SHP77 treated with DMSO at 0.1 percent for 48 hours (cell line): Measurements from ENCODE around the gene CCR8.
A peak's percentile ranks its signal among the peaks of the same experiment; 100 is the strongest.

Experiments used
- DNase-seq: peaks from one replicate; lab custom pipeline; 2025; lab: John Stamatoyannopoulos, UW

CCR8 gene

DNA sequence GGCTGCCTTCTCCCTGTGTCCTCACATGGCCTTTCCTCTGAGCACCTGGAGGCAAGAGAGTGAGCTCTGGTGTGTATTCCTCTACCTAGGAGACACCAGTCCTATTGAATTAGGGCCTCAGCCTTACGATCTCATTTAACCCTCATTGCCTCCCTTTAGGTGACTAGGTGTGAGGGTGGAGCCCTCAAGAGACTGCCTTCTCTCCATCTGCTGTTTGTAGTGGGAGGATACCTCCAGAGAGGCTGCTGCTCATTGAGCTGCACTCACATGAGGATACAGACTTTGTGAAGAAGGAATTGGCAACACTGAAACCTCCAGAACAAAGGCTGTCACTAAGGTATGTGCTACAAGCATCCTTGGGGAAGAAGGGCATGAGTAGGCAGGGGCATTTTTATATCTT, at the start of gene CCR8:
TSS of gene CCR8 (plus strand) at position 217 of the 400 bp plus-strand sequence. CDS start 2,623 bp downstream, outside the sequence.
- DNase-seq: no peak

DNA sequence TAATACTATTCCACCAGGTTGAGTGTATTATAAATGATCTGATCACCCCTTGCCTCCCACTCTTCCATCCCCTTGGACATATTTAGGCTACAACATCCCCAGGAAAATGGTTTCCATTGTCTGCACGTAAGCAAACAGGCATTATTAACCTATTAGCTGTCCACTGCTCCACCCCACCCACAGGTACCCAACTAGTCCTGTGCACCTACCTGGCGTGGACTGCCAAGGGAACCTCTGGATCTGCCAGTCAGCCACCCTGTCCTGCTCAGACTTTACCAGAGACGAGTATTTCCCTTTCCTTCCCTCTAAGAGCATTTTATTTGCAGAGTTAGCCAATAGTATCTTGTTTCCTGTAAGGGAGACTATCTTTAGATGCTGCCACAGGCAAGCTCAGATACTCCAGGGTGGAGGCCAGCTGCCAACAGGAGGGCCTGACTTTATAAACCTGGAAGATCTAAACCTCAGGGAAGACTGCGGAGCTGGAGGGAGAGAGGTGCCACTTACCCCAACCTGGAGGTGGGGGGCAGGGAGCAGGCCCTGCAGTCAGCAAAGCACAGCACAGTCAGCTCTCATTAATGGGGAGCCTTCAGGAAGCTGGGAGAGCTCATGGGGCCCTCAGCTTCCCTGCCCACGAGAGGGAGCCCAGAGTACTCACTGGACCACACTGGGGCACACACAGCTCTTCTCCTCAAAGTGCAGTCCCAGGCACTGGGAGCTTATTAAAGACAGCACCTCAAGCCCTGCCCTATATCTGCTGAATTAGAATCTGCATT, 49.6 kb upstream of the CCR8 start, which contains the start of gene CX3CR1:
TSS of gene CX3CR1 (minus strand) at position 292 of the 773 bp plus-strand sequence. CDS start 13,527 bp downstream, outside the sequence.
- peak; percentile 21 for DNase-seq

DNA sequence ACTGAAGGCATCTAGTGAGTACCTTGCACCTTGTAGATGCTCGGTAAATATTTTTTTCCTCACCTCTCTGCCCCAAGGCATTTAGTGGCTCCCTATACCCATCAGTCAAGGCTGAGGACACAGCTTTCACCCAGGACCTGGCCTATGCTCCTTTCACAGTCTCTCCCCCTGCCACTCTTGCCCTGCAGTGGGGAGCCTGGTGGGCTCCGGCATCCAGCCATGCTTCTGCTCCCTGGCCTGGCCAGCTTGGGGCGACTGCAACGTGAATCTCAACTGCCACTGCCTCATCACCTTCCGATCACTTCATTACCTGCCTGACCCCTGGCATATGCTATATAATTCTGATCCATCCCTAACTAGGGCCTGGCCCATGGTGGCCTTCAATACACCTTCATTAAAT, 48.9 kb upstream of the CCR8 start:
- DNase-seq: no peak

DNA sequence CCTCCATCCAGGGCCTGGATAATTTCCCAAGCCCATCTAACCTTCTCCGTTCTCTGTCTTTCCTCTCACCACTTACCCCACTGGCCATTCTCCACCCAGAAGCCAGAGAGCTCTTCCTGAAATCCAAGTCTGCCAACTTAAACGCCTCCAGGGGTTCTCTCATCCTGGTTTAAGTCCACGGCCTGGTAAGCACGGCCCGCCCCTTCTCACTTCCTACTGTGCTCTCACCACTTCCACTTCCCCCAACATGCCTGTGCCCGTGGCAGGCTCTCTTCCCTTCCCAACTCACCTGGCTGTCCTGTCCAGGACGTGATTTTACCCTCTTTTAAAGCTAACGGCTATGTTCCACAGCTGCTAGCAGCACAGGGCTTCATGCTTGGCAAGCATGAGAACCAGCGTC, 48.0 kb upstream of the CCR8 start:
- no peak for DNase-seq

GRCh38 chr3:39282057-39282456, 47.5 kb upstream of the CCR8 start:
- no peak for DNase-seq

DNA sequence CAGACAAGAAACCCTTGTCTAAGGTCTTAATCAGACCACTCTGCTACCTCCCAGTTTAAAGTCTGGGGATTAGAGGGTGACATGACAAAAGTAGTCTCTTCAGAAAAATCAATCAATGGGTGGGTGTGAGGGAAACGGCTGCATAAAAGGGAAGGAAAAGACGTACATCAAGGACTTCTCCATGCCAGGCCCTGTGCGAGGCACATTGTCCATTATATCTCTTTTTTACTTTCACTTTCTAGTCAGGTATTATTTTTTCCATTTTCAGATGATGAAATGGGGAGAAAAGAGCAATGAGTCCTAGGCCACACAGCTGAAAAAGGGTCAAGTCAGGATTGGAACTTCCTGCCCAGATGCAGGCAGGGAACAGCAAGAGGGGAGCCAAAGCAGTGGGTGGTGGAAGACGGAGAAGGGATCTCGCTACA, 45.0 kb upstream of the CCR8 start:
- DNase-seq: no peak

DNA sequence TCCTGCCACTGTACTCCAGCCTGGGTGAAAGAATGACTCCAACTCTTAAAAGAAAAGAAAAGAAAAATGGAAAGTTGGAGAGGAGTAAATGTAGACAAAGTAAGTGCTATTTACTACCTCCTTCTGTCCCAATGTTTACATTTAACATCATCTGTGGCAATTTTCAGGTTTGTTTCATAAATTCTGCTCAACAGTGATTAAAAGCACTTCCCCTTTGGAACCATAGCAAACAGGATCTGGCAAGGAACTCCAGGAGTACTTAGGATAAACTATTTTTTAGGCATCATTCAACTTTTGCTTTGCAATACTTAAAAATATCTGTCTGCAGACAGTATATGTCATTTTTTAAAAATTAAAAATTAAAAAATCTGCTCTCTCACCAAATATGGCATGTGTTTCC, 44.2 kb upstream of the CCR8 start:
- no peak for DNase-seq

GRCh38 chr3:39286771-39287170, 42.7 kb upstream of the CCR8 start:
- no peak for DNase-seq

GRCh38 chr3:39287216-39288164, 42.0 kb upstream of the CCR8 start:
- DNase-seq: peak; percentile 73

DNA sequence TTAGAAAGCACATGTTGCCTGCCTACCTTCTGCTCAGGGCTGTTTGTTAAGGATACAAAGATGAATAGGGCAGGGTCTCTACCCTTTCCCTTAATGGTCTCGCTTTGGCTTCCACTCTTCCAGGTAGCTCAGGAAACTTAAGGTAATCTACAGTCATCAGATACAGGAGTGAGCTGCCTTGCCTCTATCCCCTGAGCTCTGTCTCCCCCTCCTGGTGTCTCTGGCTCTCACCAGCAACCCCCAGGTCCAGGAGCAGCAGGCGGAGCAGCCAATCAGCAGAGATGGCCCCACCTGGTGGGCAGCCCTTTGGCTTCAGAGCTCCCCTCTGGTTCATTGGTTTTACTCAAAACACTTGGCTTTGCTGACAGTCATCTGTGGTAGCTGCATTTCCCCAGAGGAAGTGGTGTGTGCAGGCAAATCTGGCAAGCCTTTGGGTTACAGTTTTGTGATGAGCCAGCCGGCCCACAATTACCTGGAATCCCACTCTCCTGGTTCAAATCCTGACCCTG, 41.2 kb upstream of the CCR8 start:
- DNase-seq: peak; percentile 82

- no peak for DNase-seq
Observed at GRCh38 chr3:39289107-39289506, 40.4 kb upstream of the CCR8 start.

- DNase-seq: no peak
Observed at GRCh38 chr3:39290255-39290654, 39.3 kb upstream of the CCR8 start.

DNA sequence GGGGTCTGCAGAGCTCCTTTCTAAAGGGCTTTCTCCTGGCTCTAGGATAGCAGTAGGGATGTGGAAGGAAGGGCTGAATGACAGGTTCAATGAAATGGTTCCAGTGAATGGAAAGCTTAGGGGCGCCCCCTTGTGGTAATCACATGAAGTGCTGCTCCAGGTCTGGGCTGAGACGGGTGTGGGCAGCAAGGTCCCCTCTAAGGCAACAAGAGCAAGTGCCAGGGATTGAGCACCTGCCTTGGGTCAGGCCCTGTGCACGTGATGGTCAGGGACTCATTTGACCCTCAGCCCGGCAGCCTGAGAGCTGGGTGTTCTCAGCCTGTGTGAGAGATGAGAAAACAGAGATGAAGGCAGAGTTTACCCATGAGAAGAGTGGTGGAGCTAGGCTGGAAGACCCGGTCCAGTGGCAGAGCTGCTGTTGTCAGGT, 37.6 kb upstream of the CCR8 start:
- peak; percentile 34 for DNase-seq

DNA sequence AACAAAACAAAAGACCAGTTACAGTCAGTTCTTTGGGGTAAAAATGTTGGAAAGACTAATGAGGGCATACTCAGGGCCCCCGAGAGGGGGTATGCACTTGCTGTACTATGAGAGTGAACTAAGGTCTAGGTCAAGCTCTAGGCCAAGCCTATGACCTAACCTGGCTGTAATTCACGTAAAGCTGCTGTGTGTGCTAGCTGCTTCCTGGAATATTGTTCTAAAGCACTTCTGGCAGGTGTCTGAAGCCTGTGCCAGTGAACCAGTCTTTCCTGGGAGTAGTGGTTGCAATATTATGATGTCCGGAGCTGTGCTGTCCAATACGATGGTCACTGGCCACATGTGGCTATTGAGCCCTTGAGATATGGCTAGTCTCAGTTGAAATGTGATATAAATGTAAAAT, 36.5 kb upstream of the CCR8 start:
- no peak for DNase-seq

- no peak for DNase-seq
Observed at GRCh38 chr3:39294446-39295183, 34.9 kb upstream of the CCR8 start.

- no peak for DNase-seq
Observed at GRCh38 chr3:39295184-39295775, 34.2 kb upstream of the CCR8 start.

GRCh38 chr3:39296197-39297077, 33.1 kb upstream of the CCR8 start:
- no peak for DNase-seq

GRCh38 chr3:39299279-39299678, 30.2 kb upstream of the CCR8 start:
- no peak for DNase-seq

DNA sequence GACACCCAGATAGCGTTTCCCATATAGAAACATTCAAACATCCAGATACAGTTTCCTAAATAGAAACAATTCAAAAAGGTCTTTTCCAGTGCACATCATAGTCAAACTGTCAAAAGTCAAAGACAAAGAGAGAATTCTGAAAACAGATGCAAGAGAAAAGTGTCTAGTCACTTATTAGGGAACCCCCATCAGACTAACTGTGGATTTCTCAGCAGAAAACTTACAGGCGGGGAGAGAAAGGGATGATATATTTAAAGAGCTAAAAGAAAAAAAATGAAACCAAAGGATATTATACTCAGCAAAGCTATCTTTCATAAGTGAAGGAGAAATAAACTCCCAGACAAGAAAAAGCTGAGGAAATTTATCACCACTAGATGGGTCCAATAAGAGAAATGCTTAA, 27.3 kb upstream of the CCR8 start:
- DNase-seq: no peak

GRCh38 chr3:39313289-39313688, 16.2 kb upstream of the CCR8 start:
- DNase-seq: no peak
